ENCODE data around the gene TUBB2B. TPM values are rescaled to one million over a fixed set of nuclear protein-coding genes. Genes with fewer than 3 reads are reported as not detected.

Gene TUBB2B
- total RNA-seq, 1 experiment from 2014 or later = 0.86 TPM

GRCh38 chr6:3226042-3226441 is 1.4 kb downstream of the TUBB2B start:
- no peak for ATAC-seq
- Histone ChIP-seq H3K4me1 (ENCODE audit: control insufficient read depth in 1 of 2, insufficient read depth in 2 of 2, low read length in 2 of 2) (no peaks in the 10 kb centered on the region), H4K20me1 (ENCODE audit: insufficient read depth) (no peaks in the 10 kb centered on the region), H3K9ac (ENCODE audit: low read length) (no peak overlapping the region), H3K27ac (ENCODE audit: low read depth, low read length) (no peak overlapping the region), H3K4me3 (replicated peaks in 1 of 2; ENCODE audit: low read depth in 1 of 2, low read length in 2 of 2) (no peak overlapping the region), H3K4me2 (ENCODE audit: low read length) (no peak overlapping the region), H3K36me3 (ENCODE audit: control insufficient read depth in 1 of 2, insufficient read depth in 2 of 2, low read length in 2 of 2) (no peaks in the 10 kb centered on the region), H3K27me3 (ENCODE audit: insufficient read depth, low read length) (0 out of 2 replicates have a peak, but pooled peaks cover 6% of the 10 kb centered on the region), H3K79me2 (ENCODE audit: insufficient read depth, low read length) (no peaks in the 10 kb centered on the region), H3K9me3 (ENCODE audit: control insufficient read depth in 1 of 2, insufficient read depth in 1 of 2, low read depth in 1 of 2, low read length in 2 of 2) (no peaks in the 10 kb centered on the region), H2AFZ (ENCODE audit: low read depth, low read length, poor library complexity, severe bottlenecking) (no peak overlapping the region), H3K9me2 (ENCODE audit: insufficient read depth) (no peaks in the 10 kb centered on the region)
- TF ChIP-seq ZFX (IDR thresholded peaks at IDR 0.05) = no peak
- no peak for TF ChIP-seq RAD21 (IDR thresholded peaks at IDR 0.05; ENCODE audit: low read depth)
- TF ChIP-seq SRF (IDR thresholded peaks at IDR 0.05; ENCODE audit: low read depth) = no peak
- no peak for TF ChIP-seq SIN3A (IDR thresholded peaks at IDR 0.05; ENCODE audit: low read depth)
- no peak for TF ChIP-seq EZH2 (IDR thresholded peaks at IDR 0.05)
- TF ChIP-seq CBX3 (IDR thresholded peaks at IDR 0.05; ENCODE audit: low read depth) = no peak
- ChIA-PET CTCF (no interaction called here), POLR2A (no interaction called here), RAD21 (ENCODE audit: low non-redundant PET in 1 of 2, low total read pairs in 2 of 2, uncharacterized antibody in 2 of 2, unreplicated experiment in 2 of 2) (no interaction called here)
- no TSS peak for BruUV-seq (replicated peaks)
- DNase-seq (ENCODE audit: low read depth, low spot score) = no peak
- intact Hi-C loops (cut with micrococcal nuclease) = no loop called here

- ChIA-PET CTCF (interaction anchor here (0.6 to 1.4 kb wide), 2 partner anchors 29 to 58 kb away, joined by 3 to 4 read pairs; no protein-coding TSS in a partner anchor), RAD21 (ENCODE audit: low non-redundant PET in 1 of 2, low total read pairs in 2 of 2, uncharacterized antibody in 2 of 2, unreplicated experiment in 2 of 2) (no interaction called here), POLR2A (interaction anchor here (1.1 kb wide), 1 partner anchor 13 kb away, joined by 4 read pairs; no protein-coding TSS in a partner anchor)
- no peaks in the 10 kb centered on the region for H3K9me2 ChIP-seq (ENCODE audit: insufficient read depth)
- TF ChIP-seq ZNF274 (IDR thresholded peaks at IDR 0.05; ENCODE audit: low read depth, low read length) (no peak), CTCF (IDR thresholded peaks at IDR 0.05 in 2 of 3, conservative IDR thresholded peaks at IDR 0.05 in 1 of 3; ENCODE audit: borderline replicate concordance in 1 of 3, insufficient read depth in 1 of 3, low read depth in 2 of 3, low read length in 2 of 3) (no peak), SIN3A (IDR thresholded peaks at IDR 0.05; ENCODE audit: low read depth) (no peak), ZBTB33 (IDR thresholded peaks at IDR 0.05; ENCODE audit: extremely low read depth, insufficient replicate concordance, low read length) (no peak), CEBPB (IDR thresholded peaks at IDR 0.05; ENCODE audit: low read depth) (no peak)
- TF ChIP-seq, protein P1, sequence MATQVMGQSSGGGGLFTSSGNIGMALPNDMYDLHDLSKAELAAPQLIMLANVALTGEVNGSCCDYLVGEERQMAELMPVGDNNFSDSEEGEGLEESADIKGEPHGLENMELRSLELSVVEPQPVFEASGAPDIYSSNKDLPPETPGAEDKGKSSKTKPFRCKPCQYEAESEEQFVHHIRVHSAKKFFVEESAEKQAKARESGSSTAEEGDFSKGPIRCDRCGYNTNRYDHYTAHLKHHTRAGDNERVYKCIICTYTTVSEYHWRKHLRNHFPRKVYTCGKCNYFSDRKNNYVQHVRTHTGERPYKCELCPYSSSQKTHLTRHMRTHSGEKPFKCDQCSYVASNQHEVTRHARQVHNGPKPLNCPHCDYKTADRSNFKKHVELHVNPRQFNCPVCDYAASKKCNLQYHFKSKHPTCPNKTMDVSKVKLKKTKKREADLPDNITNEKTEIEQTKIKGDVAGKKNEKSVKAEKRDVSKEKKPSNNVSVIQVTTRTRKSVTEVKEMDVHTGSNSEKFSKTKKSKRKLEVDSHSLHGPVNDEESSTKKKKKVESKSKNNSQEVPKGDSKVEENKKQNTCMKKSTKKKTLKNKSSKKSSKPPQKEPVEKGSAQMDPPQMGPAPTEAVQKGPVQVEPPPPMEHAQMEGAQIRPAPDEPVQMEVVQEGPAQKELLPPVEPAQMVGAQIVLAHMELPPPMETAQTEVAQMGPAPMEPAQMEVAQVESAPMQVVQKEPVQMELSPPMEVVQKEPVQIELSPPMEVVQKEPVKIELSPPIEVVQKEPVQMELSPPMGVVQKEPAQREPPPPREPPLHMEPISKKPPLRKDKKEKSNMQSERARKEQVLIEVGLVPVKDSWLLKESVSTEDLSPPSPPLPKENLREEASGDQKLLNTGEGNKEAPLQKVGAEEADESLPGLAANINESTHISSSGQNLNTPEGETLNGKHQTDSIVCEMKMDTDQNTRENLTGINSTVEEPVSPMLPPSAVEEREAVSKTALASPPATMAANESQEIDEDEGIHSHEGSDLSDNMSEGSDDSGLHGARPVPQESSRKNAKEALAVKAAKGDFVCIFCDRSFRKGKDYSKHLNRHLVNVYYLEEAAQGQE (IDR thresholded peaks at IDR 0.05; ENCODE audit: low read depth) = no peak
- H3K4me1 ChIP-seq (ENCODE audit: control insufficient read depth in 1 of 2, insufficient read depth in 2 of 2, low read length in 2 of 2) = no peaks in the 10 kb centered on the region
- no peaks in the 10 kb centered on the region for H4K20me1 ChIP-seq (ENCODE audit: insufficient read depth)
- H3K4me2 ChIP-seq (ENCODE audit: low read length) = no peak overlapping the region
- H2AFZ ChIP-seq (ENCODE audit: low read depth, low read length, poor library complexity, severe bottlenecking) = no peak overlapping the region
- DNase-seq (ENCODE audit: low read depth, low spot score) (no peak), ATAC-seq (no peak)
- H3K9me3 ChIP-seq (ENCODE audit: control insufficient read depth in 1 of 2, insufficient read depth in 1 of 2, low read depth in 1 of 2, low read length in 2 of 2) = no peaks in the 10 kb centered on the region
- no peaks in the 10 kb centered on the region for H3K36me3 ChIP-seq (ENCODE audit: control insufficient read depth in 1 of 2, insufficient read depth in 2 of 2, low read length in 2 of 2)
- no peak overlapping the region for H3K27ac ChIP-seq (ENCODE audit: low read depth, low read length)
- H3K27me3 ChIP-seq (ENCODE audit: insufficient read depth, low read length) = no peaks in the 10 kb centered on the region
- no TSS peak for BruUV-seq (replicated peaks)
- no peak overlapping the region for H3K9ac ChIP-seq (ENCODE audit: low read length)
- H3K4me3 ChIP-seq (replicated peaks in 1 of 2; ENCODE audit: low read depth in 1 of 2, low read length in 2 of 2) = no peak overlapping the region
- intact Hi-C loops (cut with micrococcal nuclease) = no loop called here
- H3K79me2 ChIP-seq (ENCODE audit: insufficient read depth, low read length) = no peaks in the 10 kb centered on the region
Observed at GRCh38 chr6:3222506-3223038, 4.9 kb downstream of the TUBB2B start.

All from HCT116 (cell line).